HG02870 (cell line): Measurements from ENCODE around the gene SYNDIG1L.
"Not testable (repeated sequence)": the region's sequence is repeated elsewhere in the genome, so short reads cannot be mapped to it uniquely, and the experiment has no call there.

Source experiments
- ATAC-seq: cut with Tn5 transposase; IDR thresholded peaks from one replicate; pipeline ENCODE4 v1.9.1; 2021; ENCODE audit warnings: mild to moderate bottlenecking, moderate library complexity; ENCODE audit not compliant: unreplicated experiment

SYNDIG1L gene

GRCh38 chr14:74426202-74426582 is at the start of gene SYNDIG1L:
TSS of gene SYNDIG1L (minus strand) at chr14:74426210. CDS start at chr14:74409744, 16,466 bp downstream.
- ATAC-seq: no peak

- ATAC-seq: no peak
Measured at GRCh38 chr14:74475678-74476077, 49.7 kb upstream of the SYNDIG1L start.

- no peak for ATAC-seq
Measured at GRCh38 chr14:74474376-74474775, 48.4 kb upstream of the SYNDIG1L start.

- ATAC-seq: no peak
Measured at GRCh38 chr14:74472601-74473000, 46.6 kb upstream of the SYNDIG1L start.

GRCh38 chr14:74469548-74470518 is 43.8 kb upstream of the SYNDIG1L start:
- ATAC-seq: no peak

DNA sequence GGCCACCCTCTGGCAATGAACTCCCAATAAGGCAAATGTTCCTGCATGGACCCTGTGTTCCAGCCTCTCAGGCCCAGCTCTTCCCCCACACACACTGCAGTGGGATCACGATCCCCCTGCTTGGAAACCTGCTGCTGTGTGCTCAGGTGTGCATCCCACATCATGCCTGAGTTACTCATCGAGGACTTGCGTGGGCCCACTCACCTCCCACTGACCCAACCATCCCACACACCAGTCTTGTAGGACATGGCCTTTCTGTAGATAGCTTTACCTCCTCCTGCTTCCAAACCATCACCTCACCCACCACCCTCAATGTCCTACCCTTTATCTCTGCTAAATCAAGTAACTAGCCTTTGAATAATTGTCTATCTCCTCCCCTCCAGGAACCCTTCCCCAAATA is 42.5 kb upstream of the SYNDIG1L start:
- no peak for ATAC-seq

GRCh38 chr14:74465335-74465734 is 39.3 kb upstream of the SYNDIG1L start:
- no peak for ATAC-seq

GRCh38 chr14:74464785-74465184 is 38.8 kb upstream of the SYNDIG1L start:
- ATAC-seq: no peak

- ATAC-seq: no peak
Measured at GRCh38 chr14:74463697-74464096, 37.7 kb upstream of the SYNDIG1L start.

DNA sequence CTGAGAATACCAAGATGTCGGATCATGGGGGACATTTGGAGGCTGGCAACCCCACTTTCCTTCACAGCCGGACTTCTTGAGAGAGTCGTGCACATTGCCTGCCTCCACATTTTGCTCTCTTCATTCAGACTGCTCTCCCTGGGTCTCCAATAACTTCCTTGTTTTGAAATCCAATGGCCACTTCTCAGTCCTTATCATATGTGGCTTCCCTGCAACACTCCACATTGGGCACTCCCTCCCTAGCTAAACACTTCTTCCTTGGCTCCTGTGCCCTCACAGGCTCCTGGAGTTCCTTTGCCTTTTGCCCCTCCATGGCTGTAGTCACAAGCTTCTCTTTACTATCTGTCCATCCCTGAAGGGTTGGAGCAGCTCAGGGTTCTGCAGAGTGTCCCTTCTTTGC is 37.0 kb upstream of the SYNDIG1L start:
- no peak for ATAC-seq

- ATAC-seq: no peak
Measured at GRCh38 chr14:74459976-74460375, 34.0 kb upstream of the SYNDIG1L start.

GRCh38 chr14:74459289-74459946 is 33.4 kb upstream of the SYNDIG1L start:
- no peak for ATAC-seq

GRCh38 chr14:74457565-74457895 is 31.5 kb upstream of the SYNDIG1L start:
- no peak for ATAC-seq

DNA sequence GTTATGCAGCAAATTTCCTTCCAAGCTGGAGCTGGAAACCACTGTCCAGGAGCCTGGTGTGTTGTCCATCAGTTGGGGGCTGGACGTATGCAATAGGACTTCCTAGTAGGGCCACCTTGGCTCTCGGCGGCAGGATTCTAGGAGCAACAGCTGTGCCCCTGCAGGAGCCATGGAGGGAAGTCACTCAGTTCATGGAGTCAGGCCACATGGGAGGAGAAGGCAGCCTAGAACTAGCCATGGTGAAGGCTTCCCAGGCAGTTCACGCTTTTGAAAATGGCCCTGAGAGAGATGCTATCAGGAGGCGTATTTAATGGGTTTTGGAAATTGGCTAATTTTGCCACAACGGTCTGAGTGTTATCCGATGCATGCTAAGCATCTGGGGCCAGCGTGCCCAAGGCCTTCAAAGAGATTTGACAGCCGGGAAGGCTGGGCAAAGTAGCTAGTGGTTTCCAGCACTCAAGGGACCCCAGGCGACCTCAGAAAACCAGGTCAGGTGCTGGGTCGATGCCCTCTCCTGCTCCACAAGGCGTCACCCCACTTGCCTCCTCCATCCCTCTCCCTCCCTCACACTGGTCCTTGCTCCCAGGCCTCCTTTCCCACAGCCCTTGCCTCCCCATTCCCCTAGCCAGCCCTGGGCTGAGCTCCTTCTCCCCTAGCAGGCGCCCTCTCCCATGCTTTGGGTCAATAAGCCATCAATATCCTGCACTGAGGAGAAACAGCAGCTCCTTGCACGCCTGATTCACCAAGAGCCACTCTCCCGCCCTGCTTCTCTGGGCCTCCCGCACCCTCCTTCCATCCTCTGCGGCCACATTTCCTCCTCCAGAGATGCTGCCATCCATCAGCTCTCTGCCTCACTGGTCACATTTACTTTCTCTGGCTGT is 30.9 kb upstream of the SYNDIG1L start:
- ATAC-seq: no peak

- ATAC-seq: not testable (repeated sequence)
Measured at GRCh38 chr14:74454397-74454796, 28.4 kb upstream of the SYNDIG1L start.

- ATAC-seq: no peak
Measured at GRCh38 chr14:74444866-74445265, 18.9 kb upstream of the SYNDIG1L start.

GRCh38 chr14:74442757-74443156 is 16.7 kb upstream of the SYNDIG1L start:
- no peak for ATAC-seq

- no peak for ATAC-seq
Measured at GRCh38 chr14:74441113-74441512, 15.1 kb upstream of the SYNDIG1L start.

GRCh38 chr14:74438351-74438915 is 12.4 kb upstream of the SYNDIG1L start:
- no peak for ATAC-seq

DNA sequence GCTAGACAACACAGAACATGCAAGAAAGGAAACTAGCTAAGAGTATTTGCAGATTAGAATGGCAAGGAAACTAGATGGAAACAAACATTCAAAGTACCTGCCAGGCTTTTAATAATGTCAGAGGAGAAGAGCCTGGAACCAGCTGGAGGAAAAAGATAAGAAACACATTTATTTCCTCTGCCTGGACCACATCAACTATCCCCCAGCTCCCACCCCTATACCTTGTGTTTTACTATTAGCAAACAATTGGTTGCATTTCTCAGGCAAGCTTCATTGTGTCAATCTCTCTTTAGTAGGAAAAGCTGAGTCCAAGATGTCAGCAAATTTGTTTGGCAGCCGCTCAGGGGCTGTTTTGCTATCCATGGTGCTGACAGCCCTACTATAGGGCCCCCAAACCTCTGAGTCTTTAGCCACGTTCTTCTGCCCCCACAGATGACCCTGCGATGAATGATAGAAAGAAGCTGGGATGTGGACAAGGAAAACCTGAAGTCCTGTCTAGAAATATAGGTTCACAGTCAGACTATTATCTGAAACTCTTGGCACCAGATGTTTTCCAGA is 11.6 kb upstream of the SYNDIG1L start:
- ATAC-seq: no peak

DNA sequence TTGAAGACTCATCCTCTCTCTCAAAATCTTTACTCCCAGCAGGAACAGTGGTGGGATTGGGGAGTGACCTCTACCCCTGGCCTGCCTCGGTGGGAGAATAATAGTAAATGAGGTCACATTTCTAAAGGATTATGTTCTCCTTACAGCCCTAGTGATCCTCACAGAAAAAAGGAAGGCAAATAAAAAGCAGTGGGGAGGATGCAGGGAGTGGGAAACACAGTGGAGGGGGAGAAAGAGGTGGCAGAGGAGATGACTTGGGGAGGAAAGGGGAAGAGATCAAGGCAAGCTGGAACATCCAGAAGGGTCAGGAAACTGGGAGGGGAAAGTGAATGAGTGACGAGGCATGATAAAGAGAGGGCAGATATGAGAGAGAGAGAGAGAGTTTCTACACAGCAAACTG is 8.3 kb upstream of the SYNDIG1L start:
- no peak for ATAC-seq
